ENCODE data around the gene TNKS1BP1. TPM values are rescaled to one million over a fixed set of nuclear protein-coding genes. Genes with fewer than 3 reads are reported as not detected.
A peak's percentile ranks its signal among the peaks of the same experiment; 100 is the strongest.

Gene TNKS1BP1
- total and polyA plus RNA-seq, 2 of the 8 experiments (the other 6 are each of a cell fraction or from before 2014, with no cell fraction given), result 50.0 to 122 TPM

DNA sequence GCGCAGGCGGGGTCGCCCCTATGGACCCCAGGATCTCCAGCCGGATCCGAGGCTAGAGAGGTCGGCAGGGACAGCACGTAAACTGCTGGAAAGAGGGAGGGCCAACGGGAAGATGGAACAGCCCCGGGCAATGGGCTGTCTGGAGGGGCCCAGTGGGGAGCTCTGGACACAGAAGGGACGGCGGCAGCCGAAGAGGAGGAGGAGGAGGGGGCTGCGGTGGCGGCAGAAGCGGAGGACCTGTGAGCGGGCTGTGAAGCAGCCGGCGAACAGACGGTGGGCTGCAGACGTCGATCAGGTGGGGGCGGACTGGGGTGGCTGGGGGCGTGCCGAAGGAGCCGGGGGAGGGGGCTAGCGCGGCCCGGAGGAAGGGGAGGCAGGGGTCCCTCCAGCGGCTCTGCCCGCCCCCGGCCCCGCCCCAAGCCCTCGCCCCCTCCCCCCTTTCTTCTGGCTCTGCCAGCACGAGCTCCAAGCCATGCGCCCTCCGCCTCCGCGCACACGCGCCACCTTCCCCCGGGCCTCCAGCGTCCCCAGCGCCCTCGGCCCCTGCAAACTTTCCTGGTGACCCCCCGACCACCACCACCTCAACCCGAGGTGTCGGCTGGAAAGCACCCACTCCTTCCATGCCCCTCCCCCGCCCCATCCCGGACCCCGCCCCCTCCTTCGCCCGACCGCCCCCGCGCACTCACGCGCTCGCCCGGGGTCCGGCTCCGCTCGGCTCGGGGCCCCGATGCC lies 432 bp downstream of the TNKS1BP1 start:
- H3K36me3 ChIP-seq (ENCODE audit: control insufficient read depth in 2 of 4, insufficient read depth in 4 of 4, low read length in 3 of 4), result peaks cover 16 to 54% (median 43%) of the 10 kb centered on the region in 4 experiments
- H4K20me1 ChIP-seq (replicated peaks in 1 of 2; ENCODE audit: control insufficient read depth in 1 of 2, insufficient read depth in 2 of 2, low read length in 2 of 2), result peaks cover 3 to 5% of the 10 kb centered on the region in 2 experiments
- peak overlapping the region; percentile 71; the same call in 1 of the 2 replicates for H3K27ac ChIP-seq (ENCODE audit: low read depth, low read length)
- peak overlapping the region; percentile 74 to 78 for H3K4me2 ChIP-seq (ENCODE audit: insufficient read depth in 1 of 2, low read depth in 2 of 2, low read length in 2 of 2)
- no peak overlapping the region for H2BK15ac ChIP-seq (ENCODE audit: low read length)
- peaks cover 0 to 24% (median 19%) of the 10 kb centered on the region in 4 experiments; a peak in 6 of 7 replicates for H3K4me1 ChIP-seq (replicated peaks in 1 of 4; ENCODE audit: control insufficient read depth in 3 of 4, insufficient read depth in 4 of 4, low read length in 3 of 4)
- POLR2A ChIA-PET (ENCODE audit: partially characterized antibody), result interaction anchor here (0.5 to 45.7 kb wide), 21 partner anchors 0 to 316 kb away, joined by 3 to 1279 read pairs (median 5); partner anchors contain the start of genes P2RX3, SERPING1, SSRP1 and TIMM10
- H2AFZ ChIP-seq (ENCODE audit: low read length), result no peak overlapping the region
- peaks cover 8 to 40% of the 10 kb centered on the region in 2 experiments for H3K79me2 ChIP-seq (ENCODE audit: control insufficient read depth in 1 of 2, insufficient read depth in 2 of 2, low read length in 2 of 2)
- H3K4me3 ChIP-seq (ENCODE audit: extremely low read depth in 1 of 4, insufficient read depth in 2 of 4, low read depth in 3 of 4, low read length in 4 of 4), result peak overlapping the region; percentile 82 to 90 (median 88)
- no peak overlapping the region for H3K4ac ChIP-seq (replicated peaks; ENCODE audit: insufficient read length, low read depth, low read length)
- DNase-seq (ENCODE audit: low read depth in 1 of 2, low spot score in 2 of 2), result peak in 1 of 2 experiments; percentile 83
- H4K5ac ChIP-seq (ENCODE audit: insufficient read length, low read depth, low read length), result peak overlapping the region; percentile 46
- H3K14ac ChIP-seq (ENCODE audit: insufficient read length), result no peak overlapping the region
- peak overlapping the region; percentile 33 for H3K56ac ChIP-seq (replicated peaks; ENCODE audit: insufficient read length, low read depth, low read length)
- no peak overlapping the region for H2AK5ac ChIP-seq (ENCODE audit: low read depth, low read length)
- no peak overlapping the region for H2BK20ac ChIP-seq (ENCODE audit: low read length)
- peak overlapping the region; percentile 56 for H2BK120ac ChIP-seq (replicated peaks; ENCODE audit: low read depth, low read length)
- peak overlapping the region; percentile 63 to 71 (median 68) for H3K9ac ChIP-seq (replicated peaks in 1 of 4; ENCODE audit: extremely low read depth in 1 of 4, low read depth in 3 of 4, low read length in 3 of 4)
- no peak overlapping the region for H3K23ac ChIP-seq (ENCODE audit: insufficient read length)
- FAIRE-seq, result no peak
- H4K8ac ChIP-seq (ENCODE audit: extremely low read depth, insufficient read depth, low read length), result peak overlapping the region; percentile 96
- H3K79me1 ChIP-seq (ENCODE audit: low read depth, low read length), result peaks cover 21% of the 10 kb centered on the region
- WGBS, 2 experiments (ENCODE audit: extremely low coverage in 1 of 2, insufficient coverage in 1 of 2, insufficient read length in 1 of 2, insufficient replicate concordance in 2 of 2, low coverage in 1 of 2, low lambda C conversion rate in 2 of 2, missing lambda C conversion rate in 1 of 2), result 3% methylated on average over 14 of the region's 64 CpGs; no CpG with 5 or more reads in 1 of the 2 experiments
- H2BK5ac ChIP-seq (ENCODE audit: low read depth, low read length), result peak overlapping the region; percentile 81; the same call in 1 of the 2 replicates
- CTCF ChIA-PET (ENCODE audit: partially characterized antibody), result interaction anchor here (0.7 to 2.7 kb wide), 2 partner anchors 14 to 26 kb away, joined by 3 to 20 read pairs; partner anchors contain the start of gene P2RX3
- H2BK12ac ChIP-seq (ENCODE audit: low read depth, low read length), result no peak overlapping the region
- no peaks in the 10 kb centered on the region for H3K27me3 ChIP-seq (replicated peaks in 1 of 4; ENCODE audit: control insufficient read depth in 3 of 4, extremely low read depth in 1 of 4, insufficient read depth in 3 of 4, low read length in 3 of 4)
- peak overlapping the region; percentile 90 for H4K91ac ChIP-seq (replicated peaks; ENCODE audit: insufficient read length, low read length)
- peak overlapping the region; percentile 93 for H3K18ac ChIP-seq (ENCODE audit: extremely low read depth, low read length)
- H3K9me3 ChIP-seq (ENCODE audit: insufficient read depth in 2 of 2, low read depth in 1 of 2, low read length in 1 of 2), result no peaks in the 10 kb centered on the region
- peaks cover 17% of the 10 kb centered on the region for H3K23me2 ChIP-seq (ENCODE audit: low read depth, low read length)
- TF ChIP-seq SIN3A (conservative IDR thresholded peaks at IDR 0.05 in 1 of 2, IDR thresholded peaks at IDR 0.05 in 1 of 2; ENCODE audit: low read depth in 1 of 2, low read length in 2 of 2) (no peak; a peak in 2 of 4 replicates), RXRA (IDR thresholded peaks at IDR 0.05; ENCODE audit: insufficient read depth, low read depth, low read length) (no peak), KDM1A (IDR thresholded peaks at IDR 0.05; ENCODE audit: borderline replicate concordance, low read length) (no peak), GTF2F1 (IDR thresholded peaks at IDR 0.05; ENCODE audit: borderline replicate concordance, low read depth, low read length) (no peak), NANOG (IDR thresholded peaks at IDR 0.05; ENCODE audit: insufficient read depth, low read depth, low read length, poor library complexity, severe bottlenecking) (no peak), PHF8 (conservative IDR thresholded peaks at IDR 0.05; ENCODE audit: low read depth, low read length) (peak; percentile 35)
- TF ChIP-seq, protein P1, sequence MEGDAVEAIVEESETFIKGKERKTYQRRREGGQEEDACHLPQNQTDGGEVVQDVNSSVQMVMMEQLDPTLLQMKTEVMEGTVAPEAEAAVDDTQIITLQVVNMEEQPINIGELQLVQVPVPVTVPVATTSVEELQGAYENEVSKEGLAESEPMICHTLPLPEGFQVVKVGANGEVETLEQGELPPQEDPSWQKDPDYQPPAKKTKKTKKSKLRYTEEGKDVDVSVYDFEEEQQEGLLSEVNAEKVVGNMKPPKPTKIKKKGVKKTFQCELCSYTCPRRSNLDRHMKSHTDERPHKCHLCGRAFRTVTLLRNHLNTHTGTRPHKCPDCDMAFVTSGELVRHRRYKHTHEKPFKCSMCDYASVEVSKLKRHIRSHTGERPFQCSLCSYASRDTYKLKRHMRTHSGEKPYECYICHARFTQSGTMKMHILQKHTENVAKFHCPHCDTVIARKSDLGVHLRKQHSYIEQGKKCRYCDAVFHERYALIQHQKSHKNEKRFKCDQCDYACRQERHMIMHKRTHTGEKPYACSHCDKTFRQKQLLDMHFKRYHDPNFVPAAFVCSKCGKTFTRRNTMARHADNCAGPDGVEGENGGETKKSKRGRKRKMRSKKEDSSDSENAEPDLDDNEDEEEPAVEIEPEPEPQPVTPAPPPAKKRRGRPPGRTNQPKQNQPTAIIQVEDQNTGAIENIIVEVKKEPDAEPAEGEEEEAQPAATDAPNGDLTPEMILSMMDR (IDR thresholded peaks at IDR 0.05; ENCODE audit: control extremely low read depth in 1 of 3, insufficient read depth in 1 of 3, low read depth in 1 of 3, low read length in 3 of 3), result no peak
